Measurements from ENCODE around the gene MDN1.

GRCh38 chr6:89731924-89732567, 87.5 kb downstream of the MDN1 start:
- TF ChIP-seq CTCF (IDR thresholded peaks at IDR 0.05; ENCODE audit: poor library complexity) (no peak), EZH2 (IDR thresholded peaks at IDR 0.05; ENCODE audit: borderline replicate concordance) (no peak), EZH2phosphoT487 (IDR thresholded peaks at IDR 0.05; ENCODE audit: low read depth, severe bottlenecking, unreplicated experiment) (no peak)

All from hepatocyte (in vitro differentiated cells).